PC-3 (cell line): ENCODE data around the gene RGS10. TPM values are rescaled to one million over a fixed set of nuclear protein-coding genes. Genes with fewer than 3 reads are reported as not detected.

ENCODE experiments used
- ATAC-seq: fragments of 200-7000 bp; cut with Tn5 transposase; 2 replicates; pipeline ENCODE4 v1.9.1; 2020; ENCODE audit warnings: mild to moderate bottlenecking, moderate library complexity
- BruUV-seq: library from RNA; stranded (reverse); fragments of 400-500 nt; replicated peaks from 2 replicates; lab custom pipeline; 2021; lab: Mats Ljungman, UMichigan
- CTCF ChIA-PET: fragments of 300-600 bp; sonication (Branson Sonifier 250); formaldehyde crosslinking; loops from one replicate; lab custom pipeline; 2022; ENCODE audit warnings: antibody characterized with exemption; lab: Charles Lee
- POLR2A ChIA-PET: fragments of 300-600 bp; sonication (Branson Sonifier 250); formaldehyde crosslinking; loops from one replicate; lab custom pipeline; 2022; ENCODE audit warnings: antibody characterized with exemption; ENCODE audit not compliant: unreplicated experiment; lab: Charles Lee
- DNase-seq: peaks from one replicate; pipeline ENCODE4 v3.0.0-alpha.2; 2015
- H2AFZ ChIP-seq: fragments of 300-600 bp; sonication (generic); 2 replicates; pipeline ENCODE4 v1.6.0; 2016; ENCODE audit warnings: antibody characterized with exemption, low read length
- H3F3A ChIP-seq: fragments of 300-600 bp; sonication (generic); one replicate; pipeline ENCODE4 v1.6.0; 2017; ENCODE audit warnings: antibody characterized with exemption, low read length, control low read depth, mild to moderate bottlenecking; ENCODE audit not compliant: unreplicated experiment
- H3K27ac ChIP-seq: fragments of 300-600 bp; sonication (generic); 2 replicates; pipeline ENCODE4 v1.5.1; 2016; ENCODE audit warnings: mild to moderate bottlenecking, low read length
- H3K27me3 ChIP-seq: fragments of 300-600 bp; sonication (generic); 2 replicates; pipeline ENCODE4 v1.6.1; 2016; ENCODE audit warnings: low read length, mixed read lengths
- H3K36me3 ChIP-seq: fragments of 300-600 bp; sonication (generic); 2 replicates; pipeline ENCODE4 v1.6.1; 2016; ENCODE audit warnings: low read depth, mixed run types, low read length, mixed read lengths
- H3K4me1 ChIP-seq: fragments of 300-600 bp; sonication (generic); 2 replicates; pipeline ENCODE4 v1.5.1; 2016; ENCODE audit warnings: low read length; ENCODE audit not compliant: insufficient read depth
- H3K4me2 ChIP-seq: fragments of 300-600 bp; sonication (generic); 2 replicates; pipeline ENCODE4 v1.6.0; 2016; ENCODE audit warnings: low read length
- H3K4me3 ChIP-seq: fragments of 300-600 bp; sonication (generic); 2 replicates; pipeline ENCODE4 v1.5.1; 2016; ENCODE audit warnings: mild to moderate bottlenecking, low read length, mixed read lengths
- H3K79me2 ChIP-seq: fragments of 300-600 bp; sonication (generic); 2 replicates; pipeline ENCODE4 v1.6.1; 2017; ENCODE audit warnings: low read length, mixed read lengths
- H3K9ac ChIP-seq: fragments of 300-600 bp; sonication (generic); 2 replicates; pipeline ENCODE4 v1.6.0; 2016; ENCODE audit warnings: mild to moderate bottlenecking, low read length
- H3K9me2 ChIP-seq: fragments of 300-600 bp; sonication (generic); replicated peaks from 2 replicates; pipeline ENCODE4 v1.6.1; 2016; ENCODE audit warnings: mixed run types, low read length, mixed read lengths
- H3K9me3 ChIP-seq: fragments of 300-600 bp; sonication (generic); 2 replicates; pipeline ENCODE4 v1.6.1; 2016; ENCODE audit warnings: low read length, mixed read lengths
- H4K20me1 ChIP-seq: fragments of 300-600 bp; sonication (generic); 2 replicates; pipeline ENCODE4 v1.6.1; 2016; ENCODE audit warnings: low read length, mixed read lengths
- EZH2 ChIP-seq: fragments of 300-600 bp; sonication (generic); IDR thresholded peaks from one replicate; pipeline ENCODE4 v1.6.1; 2017; ENCODE audit warnings: antibody characterized with exemption, mild to moderate bottlenecking, low read length; ENCODE audit not compliant: unreplicated experiment
- EZH2phosphoT487 ChIP-seq: fragments of 300-600 bp; sonication (generic); IDR thresholded peaks from 2 replicates; pipeline ENCODE4 v1.6.1; 2018; ENCODE audit warnings: mild to moderate bottlenecking, antibody characterized with exemption, low read length, borderline replicate concordance
- intact Hi-C: fragments of 100-400 bp; cut with micrococcal nuclease; formaldehyde crosslinking; loops from 2 replicates; pipeline ENCODE4 v1.9.0; 2023
- total RNA-seq: library from RNA; depleted of rRNA; stranded (reverse); fragments of >200 nt; gene quantifications from 2 replicates; pipeline ENCODE4 v1.2.3, GENCODE V29; 2014
- TF ChIP-seq, protein P1 (sequence below): fragments of 300-600 bp; sonication (generic); conservative IDR thresholded peaks from 2 replicates; pipeline ENCODE4 v1.5.1; 2017; ENCODE audit warnings: antibody characterized with exemption, low read depth, mild to moderate bottlenecking, low read length

Gene RGS10
- total RNA-seq, 1 experiment from 2014 or later, result 27.6 TPM

DNA sequence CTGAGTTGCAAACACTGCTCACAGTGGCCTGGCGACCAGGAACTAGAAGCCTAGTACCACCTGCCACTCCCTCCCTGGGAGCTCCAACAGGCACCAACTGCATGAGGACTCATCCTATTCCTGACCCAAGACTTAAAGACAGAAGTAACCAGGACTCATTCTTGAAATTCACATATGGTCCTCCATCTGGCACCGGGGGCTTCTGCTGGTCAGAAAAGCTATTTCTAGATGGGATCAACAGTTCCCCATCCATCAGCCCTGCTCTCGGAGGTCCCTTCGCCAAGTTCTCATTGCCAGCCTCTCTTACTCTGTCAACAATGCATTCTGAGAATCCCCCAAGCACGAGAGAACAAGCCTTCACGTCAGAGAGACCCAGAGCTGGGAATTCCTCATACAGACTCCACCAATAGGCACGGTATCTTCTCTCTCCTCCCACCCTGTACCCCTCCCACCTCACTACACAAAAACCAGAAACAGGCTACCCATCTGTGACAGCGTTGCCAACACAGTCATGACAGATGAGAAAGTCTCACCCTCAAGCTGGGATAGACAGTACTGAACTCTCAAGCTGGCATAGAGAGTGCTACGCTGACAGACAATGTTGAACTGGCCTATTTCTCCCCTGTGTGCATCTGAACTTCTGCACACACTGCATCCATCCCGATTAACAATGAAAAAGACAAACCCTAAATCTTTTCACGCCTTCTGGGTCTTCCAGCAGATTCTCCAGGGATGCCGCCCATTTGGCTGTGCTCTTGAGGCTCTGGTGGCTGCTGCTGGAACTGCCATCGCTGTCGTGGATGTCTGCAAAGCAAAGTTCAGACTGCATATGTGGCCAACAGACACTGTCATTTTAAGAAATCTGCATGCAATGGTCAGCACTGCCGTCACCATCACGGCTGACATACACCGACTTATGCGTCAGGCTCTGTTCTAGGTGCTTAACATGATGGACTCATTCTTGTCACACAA is 15.6 kb downstream of the RGS10 start:
- DNase-seq (no peak), ATAC-seq (no peak)
- Histone ChIP-seq H2AFZ (no peak overlapping the region), H3K9me2 (no peaks in the 10 kb centered on the region), H3K27ac (no peak overlapping the region), H3K9ac (no peak overlapping the region), H3K79me2 (peaks cover 33% of the 10 kb centered on the region), H3K36me3 (no peaks in the 10 kb centered on the region), H3K4me1 (peaks cover 4% of the 10 kb centered on the region; the same call in 1 of the 2 replicates), H3F3A (no peaks in the 10 kb centered on the region), H3K9me3 (no peaks in the 10 kb centered on the region), H3K27me3 (no peaks in the 10 kb centered on the region), H4K20me1 (no peaks in the 10 kb centered on the region), H3K4me3 (no peak overlapping the region), H3K4me2 (no peak overlapping the region)
- intact Hi-C loops, result no loop called here
- ChIA-PET POLR2A (no interaction called here), CTCF (no interaction called here)
- TF ChIP-seq EZH2, result no peak
- no peak for TF ChIP-seq EZH2phosphoT487
- TF ChIP-seq, protein P1, sequence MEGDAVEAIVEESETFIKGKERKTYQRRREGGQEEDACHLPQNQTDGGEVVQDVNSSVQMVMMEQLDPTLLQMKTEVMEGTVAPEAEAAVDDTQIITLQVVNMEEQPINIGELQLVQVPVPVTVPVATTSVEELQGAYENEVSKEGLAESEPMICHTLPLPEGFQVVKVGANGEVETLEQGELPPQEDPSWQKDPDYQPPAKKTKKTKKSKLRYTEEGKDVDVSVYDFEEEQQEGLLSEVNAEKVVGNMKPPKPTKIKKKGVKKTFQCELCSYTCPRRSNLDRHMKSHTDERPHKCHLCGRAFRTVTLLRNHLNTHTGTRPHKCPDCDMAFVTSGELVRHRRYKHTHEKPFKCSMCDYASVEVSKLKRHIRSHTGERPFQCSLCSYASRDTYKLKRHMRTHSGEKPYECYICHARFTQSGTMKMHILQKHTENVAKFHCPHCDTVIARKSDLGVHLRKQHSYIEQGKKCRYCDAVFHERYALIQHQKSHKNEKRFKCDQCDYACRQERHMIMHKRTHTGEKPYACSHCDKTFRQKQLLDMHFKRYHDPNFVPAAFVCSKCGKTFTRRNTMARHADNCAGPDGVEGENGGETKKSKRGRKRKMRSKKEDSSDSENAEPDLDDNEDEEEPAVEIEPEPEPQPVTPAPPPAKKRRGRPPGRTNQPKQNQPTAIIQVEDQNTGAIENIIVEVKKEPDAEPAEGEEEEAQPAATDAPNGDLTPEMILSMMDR, result 0 out of 2 replicates have a peak, but pooled peaks have one; percentile 10
- BruUV-seq, result no TSS peak

DNA sequence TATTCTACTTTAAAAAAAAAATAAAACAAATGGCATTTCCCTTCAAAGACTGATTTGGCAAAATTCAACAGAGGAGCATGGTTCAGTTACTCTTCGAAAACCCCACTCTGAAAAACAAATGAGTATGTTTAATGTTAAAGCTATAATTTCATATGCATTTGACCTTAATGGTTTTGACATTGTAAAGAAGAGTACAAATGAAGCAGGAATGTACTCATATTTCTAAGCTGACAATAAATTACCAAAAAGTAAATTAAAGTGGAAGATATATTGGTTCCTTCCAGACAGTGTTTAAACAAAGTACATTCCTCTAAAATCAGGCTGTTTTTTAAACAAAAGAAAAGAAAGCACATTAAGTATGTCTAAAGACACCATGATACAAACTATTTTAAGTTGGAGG is 16.4 kb downstream of the RGS10 start:
- Histone ChIP-seq H2AFZ (no peak overlapping the region), H3K4me2 (no peak overlapping the region), H3K9me2 (no peaks in the 10 kb centered on the region), H4K20me1 (no peaks in the 10 kb centered on the region), H3K27ac (no peak overlapping the region), H3K36me3 (no peaks in the 10 kb centered on the region), H3K9me3 (no peaks in the 10 kb centered on the region), H3K4me3 (no peak overlapping the region), H3K27me3 (no peaks in the 10 kb centered on the region), H3K9ac (no peak overlapping the region), H3F3A (no peaks in the 10 kb centered on the region), H3K79me2 (peaks cover 25% of the 10 kb centered on the region), H3K4me1 (peaks cover 10% of the 10 kb centered on the region; the same call in 1 of the 2 replicates)
- ATAC-seq, result no peak
- no peak for DNase-seq
- CTCF ChIA-PET, result no interaction called here
- POLR2A ChIA-PET, result no interaction called here
- intact Hi-C loops, result no loop called here
- TF ChIP-seq EZH2, result no peak
- TF ChIP-seq, protein P1, result no peak
- no peak for TF ChIP-seq EZH2phosphoT487
- BruUV-seq, result no TSS peak

DNA sequence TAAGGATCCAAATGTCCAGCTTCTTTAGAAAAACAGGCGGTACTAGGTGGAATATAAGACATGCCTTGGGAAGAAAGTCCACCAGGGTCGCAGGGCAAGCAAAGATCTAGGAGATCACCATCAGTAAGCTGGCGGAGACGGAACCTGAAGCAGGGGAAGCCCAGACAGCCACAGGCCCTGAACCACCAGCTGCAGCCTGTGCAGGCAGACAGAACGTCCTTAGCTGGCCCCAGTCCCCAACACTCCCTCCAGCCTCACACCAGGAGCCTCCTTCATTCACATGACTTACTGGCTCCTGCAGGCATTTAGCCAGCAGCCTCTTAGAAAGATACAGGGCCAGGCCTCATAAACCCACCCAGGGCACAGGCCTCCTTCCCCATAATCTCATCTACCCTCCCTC is 17.4 kb downstream of the RGS10 start:
- Histone ChIP-seq H3F3A (no peaks in the 10 kb centered on the region), H4K20me1 (no peaks in the 10 kb centered on the region), H3K4me1 (peaks cover 10% of the 10 kb centered on the region; the same call in 1 of the 2 replicates), H3K27ac (no peak overlapping the region), H3K4me2 (no peak overlapping the region), H3K9me2 (no peaks in the 10 kb centered on the region), H3K9ac (no peak overlapping the region), H3K9me3 (no peaks in the 10 kb centered on the region), H2AFZ (no peak overlapping the region), H3K27me3 (no peaks in the 10 kb centered on the region), H3K36me3 (no peaks in the 10 kb centered on the region), H3K4me3 (no peak overlapping the region), H3K79me2 (peaks cover 15% of the 10 kb centered on the region; the same call in 1 of the 2 replicates)
- ChIA-PET CTCF (no interaction called here), POLR2A (no interaction called here)
- no TSS peak for BruUV-seq
- intact Hi-C loops, result no loop called here
- TF ChIP-seq, protein P1, result no peak
- TF ChIP-seq EZH2 (no peak), EZH2phosphoT487 (no peak)
- ATAC-seq (no peak), DNase-seq (no peak)
